GM23248 (cell line): ENCODE results near the gene COPS6.

Experiments used
- EZH2 ChIP-seq: fragments of 200-600 bp; sonication (generic); IDR thresholded peaks from 2 replicates; pipeline ENCODE4 v1.6.1; 2018; ENCODE audit warnings: antibody characterized with exemption, mild to moderate bottlenecking; ENCODE audit not compliant: insufficient read depth, poor library complexity, severe bottlenecking
- EZH2phosphoT487 ChIP-seq: fragments of 200-600 bp; sonication (generic); IDR thresholded peaks from 2 replicates; pipeline ENCODE4 v1.6.1; 2018; ENCODE audit warnings: antibody characterized with exemption, moderate library complexity, mild to moderate bottlenecking, low read depth; ENCODE audit not compliant: insufficient read depth

GRCh38 chr7:100120733-100121036 lies 31.9 kb downstream of the COPS6 start:
- TF ChIP-seq EZH2phosphoT487 (no peak), EZH2 (no peak)
